HG02981 (cell line): ENCODE results near the gene MIF.
"Not testable (repeated sequence)": the region's sequence is repeated elsewhere in the genome, so short reads cannot be mapped to it uniquely, and the experiment has no call there.

Source experiments
- ATAC-seq: cut with Tn5 transposase; IDR thresholded peaks from one replicate; pipeline ENCODE4 v1.9.1; 2021; ENCODE audit warnings: mild to moderate bottlenecking, moderate library complexity; ENCODE audit not compliant: unreplicated experiment

The MIF gene

GRCh38 chr22:23893945-23894709 lies at the start of gene MIF:
MIF (plus strand) TSS chr22:23894383; CDS start chr22:23894475, 92 bp downstream.
- ATAC-seq: peak; percentile 77

DNA sequence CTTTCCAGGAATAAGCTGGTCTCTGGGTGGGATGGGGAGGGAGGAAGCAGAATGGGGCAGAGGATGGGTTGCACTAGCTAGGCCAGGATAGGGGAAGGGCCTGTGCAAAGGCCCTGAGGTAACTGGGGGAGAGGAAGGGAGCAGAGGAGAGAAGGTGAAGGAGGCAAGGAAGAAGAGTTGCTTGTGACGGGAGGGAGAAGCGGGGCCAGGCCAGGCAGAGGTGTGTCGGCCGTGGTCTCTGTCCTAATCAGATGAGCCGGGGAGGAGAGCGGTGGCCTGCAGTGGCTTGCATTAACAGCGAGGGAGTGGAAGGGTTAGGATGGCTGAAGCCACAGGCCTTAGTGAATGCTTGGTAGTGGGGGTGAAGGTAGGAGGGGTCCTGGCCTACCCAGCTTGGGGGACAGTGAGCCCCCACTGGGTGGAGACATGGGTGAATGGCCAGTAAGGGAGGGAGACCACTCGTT lies 49.4 kb upstream of the MIF start:
- no peak for ATAC-seq

DNA sequence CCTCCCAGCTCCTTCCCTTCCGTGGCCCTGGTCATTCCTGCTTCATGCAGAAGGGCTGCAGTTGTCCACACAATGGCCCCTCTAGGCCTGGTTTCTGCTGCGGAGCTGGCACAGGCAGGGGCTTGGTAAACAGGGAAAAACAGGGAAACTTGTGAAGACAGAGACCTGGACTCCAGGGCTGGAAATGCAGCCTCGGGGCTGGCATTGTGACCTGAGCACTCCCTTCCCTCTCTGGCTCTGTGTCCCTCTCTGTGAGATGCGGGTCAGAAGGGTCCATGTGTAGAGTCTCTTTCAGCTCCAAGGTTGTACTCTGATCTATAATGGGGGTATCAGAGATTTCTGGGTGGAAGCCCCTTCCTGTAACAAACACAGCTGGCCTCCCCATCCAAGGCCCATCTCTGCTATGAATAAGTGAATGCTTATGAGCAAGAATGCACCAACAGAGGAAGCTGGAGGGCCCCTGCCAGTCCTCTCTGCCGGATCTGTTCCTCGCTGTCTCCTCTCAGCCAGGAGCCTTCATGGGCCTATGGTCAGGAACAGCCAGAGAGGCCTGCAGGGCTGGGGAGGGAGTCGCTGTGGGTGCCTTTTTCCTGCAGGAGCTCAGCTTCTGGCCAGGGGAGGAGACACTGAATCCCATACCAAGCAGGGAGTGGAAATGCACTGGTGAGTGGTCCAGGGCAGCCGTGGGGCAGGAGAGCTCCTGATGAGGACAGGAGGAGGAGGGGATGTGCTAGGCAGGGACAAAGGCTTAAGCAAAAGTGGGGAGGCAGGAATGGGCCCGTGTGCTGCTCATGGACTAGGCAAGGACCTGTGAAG lies 48.7 kb upstream of the MIF start:
- ATAC-seq: no peak

GRCh38 chr22:23846081-23846469 lies 48.1 kb upstream of the MIF start:
- ATAC-seq: no peak

DNA sequence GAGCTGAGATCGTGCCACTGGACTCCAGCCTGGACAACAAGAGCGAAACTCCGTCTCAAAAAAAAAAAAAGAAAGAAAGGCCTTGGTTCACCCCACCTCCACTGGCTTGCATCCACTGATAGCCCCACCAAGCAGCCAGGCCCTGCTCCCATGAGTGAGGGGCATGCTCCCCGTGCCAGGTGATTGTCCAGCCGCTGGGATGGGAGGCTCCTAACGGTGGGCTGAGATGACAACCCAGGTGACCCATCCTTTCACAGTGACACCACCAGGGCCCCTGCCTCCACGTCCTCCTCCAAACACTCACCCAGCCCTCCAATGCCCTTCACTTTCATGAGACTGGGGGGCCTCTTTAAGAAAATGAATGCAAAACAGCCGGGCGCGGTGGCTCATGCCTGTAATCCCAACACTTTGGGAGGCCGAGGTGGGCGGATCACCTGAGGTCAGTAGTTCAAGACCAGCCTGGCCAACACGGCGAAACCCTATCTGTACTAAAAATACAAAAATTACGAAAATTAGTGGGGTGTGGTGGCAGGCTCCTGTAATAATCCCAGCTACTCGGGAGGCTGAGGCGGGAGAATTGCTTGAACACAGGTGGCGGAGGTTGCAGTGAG lies 46.8 kb upstream of the MIF start:
- ATAC-seq: no peak

DNA sequence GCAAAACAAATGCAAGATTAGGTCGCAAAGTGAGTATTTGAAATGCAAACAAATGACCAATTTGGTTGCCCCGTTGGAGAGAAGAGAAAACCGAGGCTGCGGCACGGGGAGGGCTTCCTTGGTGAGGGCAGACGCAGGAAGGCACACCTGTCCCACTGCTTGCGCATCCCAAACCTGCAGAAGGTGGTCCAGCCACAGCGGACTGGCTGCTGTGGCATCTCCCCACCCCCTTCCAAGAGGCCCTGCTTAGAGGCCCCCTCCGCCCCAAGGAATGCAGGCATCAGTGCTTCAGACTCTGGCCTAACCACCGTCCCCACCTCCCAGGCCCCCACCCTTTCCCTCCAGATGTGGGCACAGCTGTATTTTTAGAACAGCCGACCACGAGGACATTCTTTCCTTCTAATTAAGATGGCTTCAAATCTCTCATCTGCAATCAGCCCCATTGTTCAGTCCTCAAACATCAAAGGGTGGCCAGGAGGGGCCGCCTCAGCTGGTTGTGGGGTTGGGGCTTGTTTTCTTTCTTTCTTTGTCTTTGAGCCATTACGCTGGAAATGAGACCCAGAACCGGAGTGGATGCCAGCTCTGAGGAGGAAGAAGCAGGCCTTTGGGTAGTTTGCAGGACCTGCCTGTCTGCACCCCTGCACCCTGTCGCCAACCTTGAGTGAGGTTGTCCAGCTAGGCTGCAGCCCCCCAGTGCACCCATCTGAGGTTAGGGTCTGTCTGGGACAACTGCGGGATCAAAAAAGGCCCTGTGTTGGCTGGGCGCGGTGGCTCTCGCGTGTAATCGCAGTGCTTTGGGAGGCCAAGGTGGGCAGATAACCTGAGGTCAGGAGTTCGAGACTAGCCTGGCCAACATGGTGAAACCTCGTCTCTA lies 46.0 kb upstream of the MIF start:
- no peak for ATAC-seq

DNA sequence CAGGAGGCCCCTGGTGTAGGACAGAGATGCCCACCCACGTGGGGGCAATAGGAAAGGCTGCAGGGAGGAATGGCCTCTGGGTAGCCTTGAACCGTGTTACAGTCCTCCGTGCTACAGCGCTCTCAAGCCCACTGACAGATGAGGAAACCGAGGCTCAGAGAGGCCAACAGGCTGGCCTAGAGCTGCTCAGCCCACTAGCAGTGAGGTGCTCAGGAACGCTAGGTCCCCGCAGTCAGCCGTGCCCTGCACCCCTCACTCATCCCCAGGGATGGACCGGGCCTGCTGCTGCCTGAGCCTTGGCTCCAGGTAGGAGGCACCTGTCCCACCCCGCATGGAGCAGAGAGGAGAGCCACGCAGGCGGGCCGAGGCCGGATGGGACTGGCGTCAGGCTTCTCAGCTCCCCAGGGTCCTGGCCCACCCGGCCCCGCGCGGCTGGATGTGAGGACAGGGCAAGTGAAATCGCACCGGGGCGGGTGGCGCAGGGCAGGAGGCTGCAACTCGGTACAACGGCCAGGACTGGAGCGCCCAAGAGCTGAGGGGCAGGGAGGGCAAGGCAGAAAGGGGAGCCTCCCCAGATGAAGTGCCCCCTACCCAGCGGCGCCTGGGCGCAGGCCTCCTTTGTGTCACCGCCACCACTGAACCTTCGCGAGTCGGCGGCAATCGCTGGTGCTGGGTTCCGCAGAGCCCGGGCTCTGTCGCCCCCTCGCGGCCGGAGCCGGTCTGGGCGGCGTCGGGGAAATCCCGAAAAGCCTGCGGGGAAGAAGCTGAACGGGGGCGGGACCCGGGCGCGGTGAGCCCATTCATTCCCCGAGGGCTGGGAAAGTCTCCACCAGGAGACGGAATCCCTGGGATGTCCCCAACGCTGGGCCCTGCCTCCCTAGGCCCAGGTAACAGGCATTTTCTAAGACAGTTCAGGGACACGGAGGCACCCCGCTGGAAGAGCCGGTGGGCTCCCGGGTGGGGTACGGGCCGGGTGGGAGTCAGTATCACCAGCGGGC lies 44.9 kb upstream of the MIF start:
- ATAC-seq: no peak

- ATAC-seq: peak; percentile 72
These were observed 44.0 kb upstream of the MIF start for GRCh38 chr22:23850136-23850611.

DNA sequence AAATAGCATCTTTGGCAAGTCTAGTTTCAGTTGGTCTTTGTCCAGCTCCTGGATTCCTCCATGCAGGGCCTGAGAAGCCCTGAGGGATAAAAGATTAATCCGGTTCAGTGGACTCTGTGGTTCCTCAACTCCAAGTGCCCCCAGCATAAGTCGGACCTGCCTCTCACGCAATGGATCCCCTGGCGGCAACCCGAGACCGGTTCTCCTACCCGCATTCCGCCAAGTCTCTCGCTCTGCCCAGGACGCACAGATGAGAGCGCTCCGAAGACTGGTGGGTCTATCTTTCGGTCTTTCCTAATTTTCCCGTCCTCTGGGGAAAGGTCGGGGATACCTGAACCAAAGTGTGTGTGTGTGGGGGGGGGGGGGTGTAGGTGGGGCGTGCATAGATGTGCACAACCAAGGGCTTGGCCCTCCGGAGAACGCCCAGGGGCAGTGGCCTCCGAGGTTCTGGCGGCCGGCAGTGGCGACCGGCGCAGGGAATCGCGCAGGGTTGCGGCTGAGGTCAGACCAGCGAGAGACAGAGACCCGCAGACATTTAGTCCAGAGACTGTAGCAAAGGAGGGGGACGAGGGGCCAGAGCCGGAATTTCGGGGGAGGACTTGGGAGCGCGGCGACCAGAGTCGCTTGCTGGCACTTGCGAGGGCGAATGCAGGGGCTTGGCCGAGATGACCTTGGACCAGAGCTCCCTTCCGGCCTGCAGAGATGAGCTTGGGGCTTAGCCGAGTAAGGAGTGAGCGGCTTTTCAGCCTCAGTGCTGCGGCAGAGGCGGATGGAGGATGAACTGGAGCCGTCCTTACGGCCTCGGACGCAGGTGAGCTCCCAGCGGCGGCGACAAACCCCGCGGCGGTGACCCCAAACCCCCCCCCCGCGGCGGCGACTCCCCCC lies 37.2 kb upstream of the MIF start:
- ATAC-seq: peak; percentile 35

GRCh38 chr22:23857606-23858483 lies 36.3 kb upstream of the MIF start, which contains the start of gene SLC2A11:
SLC2A11 (plus strand) TSS chr22:23857875; CDS start chr22:23858000, 125 bp downstream.
- peak; percentile 94 for ATAC-seq

DNA sequence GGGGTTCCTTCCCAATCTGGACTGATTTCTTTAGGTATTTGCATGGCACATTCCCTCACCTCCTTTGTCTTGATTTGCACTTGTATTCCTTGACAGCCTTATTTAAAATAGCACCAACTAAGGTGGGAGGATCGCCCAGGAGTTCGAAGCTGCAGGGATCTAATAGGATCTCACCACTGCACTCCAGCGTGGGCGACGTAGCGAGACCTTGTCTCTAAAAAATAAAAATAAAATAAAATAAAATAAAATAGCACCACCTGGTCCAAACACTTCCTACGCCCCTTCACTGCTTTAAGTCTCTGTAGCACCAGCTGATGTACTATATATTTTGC lies 35.7 kb upstream of the MIF start:
- no peak for ATAC-seq

DNA sequence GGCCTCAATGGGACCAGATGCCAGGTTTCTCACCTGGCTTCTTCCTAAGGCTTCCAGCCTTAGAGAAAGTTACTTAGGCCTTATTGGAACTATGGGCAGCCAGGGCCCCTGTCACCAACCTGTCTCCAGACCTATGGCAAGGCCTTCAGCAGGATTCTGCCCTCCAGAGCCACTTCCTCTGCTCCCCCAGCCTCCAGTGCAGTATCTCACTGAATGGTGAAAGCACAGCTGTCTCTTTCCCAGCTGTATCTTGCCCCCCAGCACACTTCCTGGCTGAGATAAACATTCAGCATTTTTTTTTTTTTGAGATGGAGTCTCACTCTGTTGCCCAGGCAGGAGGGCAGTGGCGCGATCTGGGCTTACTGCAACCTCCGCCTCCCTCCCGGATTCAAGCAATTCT lies 35.0 kb upstream of the MIF start:
- ATAC-seq: no peak

DNA sequence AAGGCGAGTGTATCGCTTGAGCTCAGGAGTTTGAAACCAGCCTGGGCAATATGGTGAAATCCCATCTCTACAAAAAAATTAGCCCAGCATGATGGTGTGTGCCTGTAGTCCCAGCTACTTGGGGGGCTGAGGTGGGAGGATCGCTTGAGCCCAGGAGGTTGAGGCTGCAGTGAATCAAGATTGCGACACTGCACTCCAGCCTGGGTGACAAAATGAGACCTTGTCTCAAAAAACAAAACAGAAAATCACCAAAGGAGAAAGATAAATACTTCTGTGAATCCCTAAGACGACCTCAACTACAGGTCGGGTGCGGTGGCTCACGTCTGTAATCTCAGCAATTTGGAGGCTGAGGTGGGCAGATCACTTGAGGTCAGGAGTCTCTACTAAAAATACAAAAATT lies 34.0 kb upstream of the MIF start:
- not testable (repeated sequence) for ATAC-seq

GRCh38 chr22:23862103-23862502 lies 32.1 kb upstream of the MIF start:
- no peak for ATAC-seq

GRCh38 chr22:23864499-23865154 lies 29.6 kb upstream of the MIF start:
- not testable (repeated sequence) for ATAC-seq

DNA sequence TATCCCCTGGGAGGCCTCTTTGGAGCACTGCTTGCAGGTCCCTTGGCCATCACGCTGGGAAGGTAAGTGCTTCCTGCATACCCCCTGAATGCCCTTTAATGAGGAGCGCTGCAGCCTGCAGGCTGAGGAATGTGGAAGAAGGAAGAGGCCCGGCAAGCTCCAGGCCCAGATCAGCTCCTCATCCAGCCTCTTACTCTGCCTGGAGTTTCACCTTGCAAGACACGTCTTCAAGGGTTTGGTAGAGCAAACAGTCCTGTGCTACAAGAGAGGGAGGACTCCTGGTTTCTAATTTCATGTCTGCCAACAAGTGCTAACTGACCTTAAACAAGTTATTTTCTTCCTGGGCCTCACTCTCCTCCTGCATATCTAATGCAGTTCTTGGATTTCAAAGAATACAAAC lies 25.6 kb upstream of the MIF start:
- no peak for ATAC-seq

GRCh38 chr22:23874871-23875270 lies 19.3 kb upstream of the MIF start:
- no peak for ATAC-seq
